ENCODE measurements around the gene RIMBP2.
"Not testable (repeated sequence)": the region's sequence is repeated elsewhere in the genome, so short reads cannot be mapped to it uniquely, and the experiment has no call there.

Gene RIMBP2

GRCh38 chr12:130591736-130592135 lies 124.4 kb downstream of the RIMBP2 start:
- DNase-seq = no peak

- DNase-seq = no peak
Measured at GRCh38 chr12:130590685-130591084, 125.4 kb downstream of the RIMBP2 start.

DNA sequence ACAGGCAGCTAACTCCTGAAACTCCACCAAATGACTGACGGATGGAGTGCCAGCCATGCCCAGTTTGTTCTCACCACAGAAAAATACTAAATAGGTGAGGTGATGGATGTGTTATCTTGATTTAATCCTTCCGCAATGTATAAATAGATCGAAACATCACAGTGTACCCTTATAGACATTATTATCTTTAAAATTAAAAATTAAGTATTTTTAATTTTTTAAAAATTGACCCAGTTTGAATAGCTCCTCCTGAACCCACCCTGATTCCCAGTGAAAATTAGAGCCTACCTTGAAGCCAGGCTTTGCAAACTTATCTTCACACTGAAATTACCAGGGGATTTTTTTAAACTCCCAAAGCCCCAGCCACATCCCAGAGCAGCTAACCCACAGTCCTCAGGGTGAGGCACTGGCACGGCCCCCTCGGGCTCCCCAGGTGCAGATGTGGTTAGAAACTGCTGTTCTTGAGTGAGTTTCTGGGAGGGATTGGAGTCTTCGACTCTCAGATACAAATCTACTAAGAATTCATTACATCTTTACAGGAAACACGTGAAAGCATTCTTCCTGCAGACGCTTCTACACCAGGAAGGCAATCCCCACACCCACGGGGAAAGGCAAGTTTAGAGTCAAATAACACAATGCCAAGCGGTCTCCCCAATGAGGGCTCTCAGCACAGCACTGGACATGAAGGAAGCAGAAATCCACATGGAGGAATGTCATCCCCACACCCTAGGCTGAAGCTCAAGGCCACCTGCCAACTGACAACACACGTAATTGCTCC lies 126.4 kb downstream of the RIMBP2 start:
- no peak for DNase-seq

- no peak for DNase-seq
Measured at GRCh38 chr12:130588696-130589539, 127.2 kb downstream of the RIMBP2 start.

GRCh38 chr12:130587966-130588365 lies 128.1 kb downstream of the RIMBP2 start:
- no peak for DNase-seq

DNA sequence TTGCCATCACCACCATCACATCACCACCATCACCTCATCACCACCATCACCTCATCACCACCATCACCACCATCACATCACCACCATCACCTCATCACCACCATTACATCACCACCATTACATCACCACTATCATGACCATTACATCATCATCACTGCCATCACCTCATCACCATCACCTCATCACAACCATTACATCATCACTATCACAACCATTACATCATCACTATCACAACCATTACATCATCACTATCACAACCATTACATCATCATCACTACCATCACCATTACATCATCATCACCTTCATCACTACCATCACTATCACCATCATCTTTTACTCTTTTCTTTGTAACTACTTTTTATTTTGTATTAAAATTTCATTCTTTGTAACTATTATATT lies 131.6 kb downstream of the RIMBP2 start:
- DNase-seq = not testable (repeated sequence)

- no peak for DNase-seq
Measured at GRCh38 chr12:130583800-130584199, 132.3 kb downstream of the RIMBP2 start.

GRCh38 chr12:130583317-130583716 lies 132.8 kb downstream of the RIMBP2 start:
- no peak for DNase-seq

- no peak for DNase-seq
Measured at GRCh38 chr12:130582286-130582685, 133.8 kb downstream of the RIMBP2 start.

DNA sequence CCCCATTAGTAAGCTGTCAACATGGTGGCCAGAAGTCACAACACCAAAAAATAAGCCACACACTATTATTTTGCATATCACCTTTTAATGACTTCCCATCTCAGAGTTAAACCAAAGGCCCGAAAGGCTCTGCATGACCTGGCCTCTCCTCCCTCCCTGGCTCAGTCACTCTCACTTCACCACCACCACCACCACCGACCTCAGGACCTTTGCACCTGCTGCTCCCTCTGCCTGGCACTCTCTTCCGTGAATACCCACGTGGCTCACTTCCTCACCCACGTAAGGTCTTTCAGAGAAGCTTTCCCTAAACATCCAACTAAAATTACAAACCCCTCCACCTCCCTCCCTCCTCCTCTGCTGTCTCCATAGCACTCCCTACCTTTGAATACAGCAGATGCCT lies 134.3 kb downstream of the RIMBP2 start:
- no peak for DNase-seq

DNA sequence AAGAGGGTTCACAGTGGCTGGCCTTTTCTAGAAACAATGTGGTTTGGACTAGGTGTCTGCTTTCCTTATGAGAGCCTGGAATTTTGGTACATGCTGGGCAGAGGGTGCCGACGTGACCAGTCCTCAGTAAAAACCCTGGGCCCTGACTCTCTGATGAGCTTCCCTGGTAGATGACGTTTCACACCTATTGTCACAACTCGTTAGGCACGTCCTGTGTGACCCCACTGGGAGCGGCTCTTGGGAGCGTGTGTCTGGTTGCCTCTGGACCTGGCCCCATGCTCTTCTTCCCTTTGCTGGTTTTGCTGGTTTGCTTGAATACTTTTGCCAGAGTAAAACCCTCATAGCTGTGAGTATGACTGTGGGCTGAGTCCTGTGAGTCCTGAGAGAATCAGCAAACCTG lies 136.9 kb downstream of the RIMBP2 start:
- no peak for DNase-seq

- no peak for DNase-seq
Measured at GRCh38 chr12:130577351-130577750, 138.7 kb downstream of the RIMBP2 start.

- DNase-seq = no peak
Measured at GRCh38 chr12:130576371-130576816, 139.7 kb downstream of the RIMBP2 start.

GRCh38 chr12:130574402-130574801 lies 141.7 kb downstream of the RIMBP2 start:
- no peak for DNase-seq

DNA sequence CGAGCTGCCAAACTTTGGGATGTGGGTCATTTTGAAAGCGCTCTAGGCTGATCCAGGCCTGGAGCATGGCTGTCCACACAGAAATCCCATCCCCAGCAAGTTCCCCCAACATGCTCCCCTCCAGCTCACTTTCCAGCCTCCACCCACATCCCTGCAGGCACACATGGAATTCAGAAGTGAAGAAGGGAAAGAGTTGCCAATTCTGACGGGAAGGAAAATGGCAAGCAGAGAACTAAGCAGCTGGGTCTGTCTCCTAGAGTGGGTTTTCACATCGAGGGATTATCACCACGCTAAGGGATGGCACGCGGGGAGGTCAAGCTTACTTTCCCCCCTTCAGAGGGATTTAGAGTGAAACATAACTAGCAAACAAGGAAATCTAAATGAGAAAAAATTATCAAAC lies 142.3 kb downstream of the RIMBP2 start:
- no peak for DNase-seq

DNA sequence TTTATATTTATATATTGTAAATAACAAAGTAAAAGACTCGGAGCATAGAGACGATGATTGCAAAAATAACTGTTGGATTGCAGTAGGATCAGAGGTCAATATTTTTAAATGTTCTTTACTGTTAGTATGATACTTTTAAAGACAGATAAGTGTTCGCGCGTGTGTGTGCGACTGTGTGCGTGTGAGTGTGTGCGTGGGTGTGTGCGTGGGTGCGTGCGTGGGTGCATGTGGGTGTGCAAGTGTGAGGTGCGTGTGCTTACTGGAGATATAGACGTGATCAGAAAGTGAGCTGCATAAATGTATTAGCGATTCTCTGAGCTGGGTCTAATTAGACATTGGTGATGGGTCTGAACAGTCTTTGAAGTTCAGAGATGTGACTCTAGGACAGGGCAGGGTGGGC lies 142.9 kb downstream of the RIMBP2 start:
- DNase-seq = no peak

GRCh38 chr12:130572553-130572952 lies 143.5 kb downstream of the RIMBP2 start:
- DNase-seq = no peak

- no peak for DNase-seq
Measured at GRCh38 chr12:130571734-130572133, 144.4 kb downstream of the RIMBP2 start.

- DNase-seq = no peak
Measured at GRCh38 chr12:130571089-130571488, 145.0 kb downstream of the RIMBP2 start.

GRCh38 chr12:130569521-130569920 lies 146.6 kb downstream of the RIMBP2 start:
- no peak for DNase-seq

DNA sequence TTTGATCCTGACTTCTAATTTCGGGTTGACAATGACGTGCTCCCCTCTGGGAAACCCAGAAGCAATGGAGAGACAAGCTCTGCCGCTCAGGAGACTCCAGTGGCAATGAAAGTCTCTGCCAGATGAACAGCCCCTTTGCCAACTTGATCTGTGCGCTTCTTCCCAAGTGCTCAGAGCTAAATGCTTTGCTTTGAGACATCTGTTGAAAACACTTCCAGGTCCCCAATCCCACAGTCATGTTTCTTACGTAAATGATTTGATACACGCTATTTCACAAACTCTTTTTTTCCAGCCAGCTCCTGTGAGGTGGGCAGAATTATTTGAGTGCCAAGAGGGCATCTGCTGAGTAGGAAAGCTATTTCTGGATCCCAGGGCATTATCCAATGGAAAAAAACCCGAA lies 147.6 kb downstream of the RIMBP2 start:
- no peak for DNase-seq

- no peak for DNase-seq
Measured at GRCh38 chr12:130568041-130568440, 148.1 kb downstream of the RIMBP2 start.

- no peak for DNase-seq
Measured at GRCh38 chr12:130566446-130567155, 149.5 kb downstream of the RIMBP2 start.
